DOHH2 (cell line): ENCODE data around the gene HAND2.
A peak's percentile ranks its signal among the peaks of the same experiment; 100 is the strongest.

ENCODE experiments used
- H3F3A ChIP-seq: fragments of 200-600 bp; sonication (generic), shearing (Covaris generic); 2 replicates; pipeline ENCODE4 v1.6.0; 2016; ENCODE audit warnings: antibody characterized with exemption, mild to moderate bottlenecking; ENCODE audit not compliant: control insufficient read depth, insufficient read depth
- H3K27ac ChIP-seq: fragments of 200-600 bp; sonication (generic); 2 replicates; pipeline ENCODE4 v1.5.1; 2014; ENCODE audit warnings: low read depth, mild to moderate bottlenecking, low read length, moderate library complexity
- H3K27me3 ChIP-seq: fragments of 200-600 bp; sonication (generic); 2 replicates; pipeline ENCODE4 v1.6.1; 2014; ENCODE audit warnings: mild to moderate bottlenecking, low read length, mixed read lengths; ENCODE audit not compliant: control insufficient read depth
- H3K36me3 ChIP-seq: fragments of 200-600 bp; sonication (generic); 2 replicates; pipeline ENCODE4 v1.6.1; 2014; ENCODE audit warnings: mild to moderate bottlenecking, low read length, moderate library complexity, mixed read lengths; ENCODE audit not compliant: control insufficient read depth
- H3K4me1 ChIP-seq: fragments of 200-600 bp; sonication (generic); 2 replicates; pipeline ENCODE4 v1.6.1; 2014; ENCODE audit warnings: mild to moderate bottlenecking, low read length, mixed read lengths; ENCODE audit not compliant: control insufficient read depth
- H3K4me2 ChIP-seq: fragments of 200-600 bp; sonication (generic); 2 replicates; pipeline ENCODE4 v1.6.0; 2014; ENCODE audit warnings: mild to moderate bottlenecking, low read length, moderate library complexity
- H3K4me3 ChIP-seq: fragments of 200-600 bp; sonication (generic); 2 replicates; pipeline ENCODE4 v1.5.1; 2014; ENCODE audit warnings: mild to moderate bottlenecking, low read length, mixed read lengths
- H3K79me2 ChIP-seq: fragments of 200-600 bp; sonication (generic); 2 replicates; pipeline ENCODE4 v1.6.1; 2014; ENCODE audit warnings: mild to moderate bottlenecking, low read length, mixed read lengths; ENCODE audit not compliant: control insufficient read depth
- H3K9me2 ChIP-seq: fragments of 200-600 bp; sonication (generic); replicated peaks from 2 replicates; pipeline ENCODE4 v1.6.1; 2014; ENCODE audit warnings: mild to moderate bottlenecking, low read length, mixed read lengths; ENCODE audit not compliant: control insufficient read depth
- H3K9me3 ChIP-seq: fragments of 200-600 bp; sonication (generic); 2 replicates; pipeline ENCODE4 v1.6.1; 2014; ENCODE audit warnings: antibody characterized with exemption, low read length, mixed read lengths; ENCODE audit not compliant: control insufficient read depth, insufficient read depth
- H4K20me1 ChIP-seq: fragments of 200-600 bp; sonication (generic); 2 replicates; pipeline ENCODE4 v1.6.0; 2014; ENCODE audit warnings: low read depth, mild to moderate bottlenecking, antibody characterized with exemption, low read length, moderate library complexity; ENCODE audit not compliant: control insufficient read depth, insufficient read depth
- CTCF ChIP-seq: fragments of 200-600 bp; sonication (generic); IDR thresholded peaks from one replicate; pipeline ENCODE4 v1.5.1; 2014; ENCODE audit warnings: antibody characterized with exemption, mild to moderate bottlenecking, low read depth, low read length; ENCODE audit not compliant: poor library complexity, severe bottlenecking
- EZH2phosphoT487 ChIP-seq: fragments of 200-600 bp; sonication (generic); IDR thresholded peaks from 2 replicates; pipeline ENCODE4 v1.6.1; 2017; ENCODE audit warnings: borderline replicate concordance, mild to moderate bottlenecking, antibody characterized with exemption, low read length, moderate library complexity, mixed read lengths

HAND2 gene

DNA sequence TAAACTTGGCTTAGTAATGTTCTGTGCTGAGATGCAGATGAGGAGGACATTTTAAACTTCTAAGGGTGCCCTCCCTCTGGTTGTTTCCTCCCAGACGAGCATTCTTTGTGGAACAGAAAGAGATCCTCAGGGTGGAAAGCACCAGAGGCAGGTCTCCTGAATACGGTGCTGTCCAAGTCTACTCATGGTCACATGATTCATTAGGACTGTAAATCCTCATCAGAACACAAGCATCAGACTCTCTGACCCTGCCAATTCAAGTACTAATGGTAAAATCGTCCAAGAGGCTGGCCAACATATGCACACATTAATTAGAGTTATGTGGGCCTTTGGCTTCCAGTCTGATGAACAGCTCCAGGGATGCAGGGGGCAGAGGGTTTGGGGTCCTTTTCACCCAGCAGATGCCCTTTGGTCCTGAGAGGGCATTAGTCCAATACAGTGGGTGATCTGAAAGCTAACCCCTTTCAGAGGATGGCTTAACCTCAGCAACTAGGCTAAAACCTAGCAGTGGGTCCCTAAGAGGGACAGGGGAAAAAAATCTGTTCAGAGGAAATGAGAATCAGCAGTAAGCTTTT is 18.2 kb downstream of the HAND2 start:
- TF ChIP-seq EZH2phosphoT487 (no peak), CTCF (no peak)
- Histone ChIP-seq H3K36me3 (no peaks in the 10 kb centered on the region), H3K27me3 (peaks cover 45% of the 10 kb centered on the region), H3K27ac (no peak overlapping the region), H4K20me1 (no peaks in the 10 kb centered on the region), H3K9me2 (no peaks in the 10 kb centered on the region), H3F3A (no peaks in the 10 kb centered on the region), H3K79me2 (no peaks in the 10 kb centered on the region), H3K4me3 (no peak overlapping the region), H3K4me1 (peaks cover 13% of the 10 kb centered on the region), H3K4me2 (no peak overlapping the region), H3K9me3 (no peaks in the 10 kb centered on the region)

DNA sequence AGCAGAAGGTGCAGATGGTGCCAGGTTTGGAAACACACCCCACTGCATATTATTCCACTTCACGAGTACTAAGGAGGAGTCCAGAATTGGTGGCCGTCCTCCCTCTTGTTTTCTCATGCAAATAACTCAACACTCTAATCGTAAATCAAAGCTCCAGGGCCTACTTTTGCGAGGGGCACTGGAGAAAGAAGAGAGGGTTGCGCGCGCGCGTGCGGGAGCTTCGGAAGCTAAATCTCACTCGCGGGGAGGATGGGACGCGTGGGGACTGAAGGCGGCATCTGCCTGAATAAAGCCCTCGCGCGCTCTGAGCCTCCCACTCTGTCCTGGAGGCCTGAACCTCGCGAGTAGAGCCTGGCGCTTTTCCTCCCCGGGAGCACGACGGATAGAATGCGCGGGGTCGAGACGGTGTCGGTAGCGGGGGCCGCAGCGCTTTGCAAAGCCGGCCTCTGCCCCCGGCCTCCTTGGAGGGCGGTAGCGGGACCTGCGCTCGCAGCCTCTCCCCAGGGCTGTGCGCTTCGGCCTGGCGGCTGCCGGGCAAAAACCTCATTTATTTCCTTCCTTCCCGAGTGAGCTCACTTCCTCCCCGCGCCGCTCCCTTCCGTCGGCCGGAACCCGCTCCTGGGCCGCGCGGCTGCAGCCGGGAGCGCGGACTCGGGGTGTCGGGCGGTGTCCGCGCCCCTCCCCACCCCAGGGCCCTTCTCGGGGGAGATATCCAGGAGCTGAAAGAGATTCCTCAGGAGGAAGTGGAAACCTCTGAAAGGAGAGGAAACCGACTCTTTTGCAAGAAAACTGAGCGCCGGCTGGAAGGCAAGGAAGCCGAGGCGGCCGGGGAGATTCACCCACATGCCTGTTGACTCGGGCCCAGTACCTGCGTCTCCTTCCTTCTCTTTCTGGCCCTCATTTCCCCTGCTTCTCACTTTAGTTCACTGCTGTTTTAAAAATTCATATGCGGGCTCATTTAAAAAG is 20.7 kb downstream of the HAND2 start:
- Histone ChIP-seq H3K9me3 (no peaks in the 10 kb centered on the region), H3K27me3 (peaks cover 37% of the 10 kb centered on the region), H3F3A (no peaks in the 10 kb centered on the region), H4K20me1 (no peaks in the 10 kb centered on the region), H3K27ac (no peak overlapping the region), H3K9me2 (no peaks in the 10 kb centered on the region), H3K79me2 (no peaks in the 10 kb centered on the region), H3K4me3 (peak overlapping the region; percentile 65), H3K4me2 (peak overlapping the region; percentile 64), H3K4me1 (peaks cover 24% of the 10 kb centered on the region), H3K36me3 (no peaks in the 10 kb centered on the region)
- no peak for TF ChIP-seq CTCF
- TF ChIP-seq EZH2phosphoT487 = peak; percentile 27; the same call in 1 of the 2 replicates

GRCh38 chr4:173508386-173509035 is 21.5 kb downstream of the HAND2 start:
- Histone ChIP-seq H3K4me3 (peak overlapping the region; percentile 65), H3K79me2 (no peaks in the 10 kb centered on the region), H3K36me3 (no peaks in the 10 kb centered on the region), H3K27me3 (peaks cover 30% of the 10 kb centered on the region), H3K9me3 (no peaks in the 10 kb centered on the region), H3K9me2 (no peaks in the 10 kb centered on the region), H3K4me2 (peak overlapping the region; percentile 64), H3F3A (no peaks in the 10 kb centered on the region), H3K4me1 (peaks cover 24% of the 10 kb centered on the region), H3K27ac (no peak overlapping the region), H4K20me1 (no peaks in the 10 kb centered on the region)
- TF ChIP-seq EZH2phosphoT487 (no peak), CTCF (no peak)
